Measurements from ENCODE around the gene LRRFIP1. TPM values are rescaled to one million over a fixed set of nuclear protein-coding genes. Genes with fewer than 3 reads are reported as not detected.

The LRRFIP1 gene
- polyA plus RNA-seq, 2 of the 4 experiments (the other 2 are of a cell fraction) = 75.6 to 93.0 TPM

- TF ChIP-seq HES2 (IDR thresholded peaks at IDR 0.05) (no peak), EHF (CRISPR knock-in tag; IDR thresholded peaks at IDR 0.05) (no peak), HOXB5 (CRISPR knock-in tag; IDR thresholded peaks at IDR 0.05) (no peak), CHD2 (IDR thresholded peaks at IDR 0.05; ENCODE audit: low read length, partially characterized antibody) (no peak), MAX (IDR thresholded peaks at IDR 0.05) (no peak), POLR2A (IDR thresholded peaks at IDR 0.05; ENCODE audit: low read length) (no peak), FOSL2 (IDR thresholded peaks at IDR 0.05) (no peak), FOSL2 (CRISPR knock-in tag; IDR thresholded peaks at IDR 0.05) (no peak), NPAS2 (CRISPR knock-in tag; IDR thresholded peaks at IDR 0.05; ENCODE audit: borderline replicate concordance) (no peak)
- Histone ChIP-seq H3K4me1 (peaks cover 8% of the 10 kb centered on the region), H3K27ac (0 out of 6 replicates have a peak overlapping the region, but pooled peaks of 1 of the 2 experiments have one; percentile 4), H3K4me3 (no peak overlapping the region), H3K9me3 (no peaks in the 10 kb centered on the region), H3K4me2 (no peak overlapping the region)
- FAIRE-seq (no peak), DNase-seq (ENCODE audit: low read depth in 1 of 2, low spot score in 1 of 2) (no peak), ATAC-seq (no peak)
- ChIA-PET CTCF (interaction anchor here (1.6 kb wide), 1 partner anchor 61 kb away, joined by 4 read pairs; no protein-coding TSS in a partner anchor), POLR2A (no interaction called here)
- whole genome bisulfite sequencing (ENCODE audit: missing lambda C conversion rate) = 75% methylated on average over 10 of the region's 10 CpGs
Observed at GRCh38 chr2:237612527-237613357, 14.6 kb upstream of the LRRFIP1 start.

- Histone ChIP-seq H3K27ac (peak overlapping the region in 1 of 2 experiments; percentile 53; a peak in 2 of 6 replicates), H3K9me3 (no peaks in the 10 kb centered on the region), H3K4me1 (peaks cover 8% of the 10 kb centered on the region), H3K4me2 (peak overlapping the region; percentile 10; the same call in 1 of the 3 replicates), H3K4me3 (no peak overlapping the region)
- no peak for TF ChIP-seq RAD21 (conservative IDR thresholded peaks at IDR 0.05 in 1 of 2, IDR thresholded peaks at IDR 0.05 in 1 of 2)
- no peak for TF ChIP-seq NPAS2 (CRISPR knock-in tag; IDR thresholded peaks at IDR 0.05; ENCODE audit: borderline replicate concordance)
- no peak for TF ChIP-seq CBX8 (IDR thresholded peaks at IDR 0.05)
- no peak for TF ChIP-seq ATOH8 (CRISPR knock-in tag; IDR thresholded peaks at IDR 0.05; ENCODE audit: low read depth)
- TF ChIP-seq EHF (CRISPR knock-in tag; IDR thresholded peaks at IDR 0.05) = no peak
- TF ChIP-seq NFE2L2 (conservative IDR thresholded peaks at IDR 0.05; ENCODE audit: low read length) = no peak
- no peak for TF ChIP-seq HEYL (CRISPR knock-in tag; IDR thresholded peaks at IDR 0.05)
- TF ChIP-seq ESRRA (IDR thresholded peaks at IDR 0.05; ENCODE audit: borderline replicate concordance, low read length) = no peak
- no peak for TF ChIP-seq JUNB (IDR thresholded peaks at IDR 0.05)
- TF ChIP-seq SREBF2 (IDR thresholded peaks at IDR 0.05) = no peak
- TF ChIP-seq CHD4 (IDR thresholded peaks at IDR 0.05; ENCODE audit: borderline replicate concordance) = no peak
- TF ChIP-seq ELK1 (IDR thresholded peaks at IDR 0.05; ENCODE audit: low read depth, low read length) = no peak
- no peak for TF ChIP-seq BHLHE40 (IDR thresholded peaks at IDR 0.05; ENCODE audit: low read depth, low read length)
- no peak for TF ChIP-seq RNF2 (IDR thresholded peaks at IDR 0.05; ENCODE audit: borderline replicate concordance, low read depth)
- no peak for TF ChIP-seq KDM5A (IDR thresholded peaks at IDR 0.05)
- TF ChIP-seq FOSB (CRISPR knock-in tag; IDR thresholded peaks at IDR 0.05) = no peak
- ChIA-PET POLR2A (no interaction called here), CTCF (interaction anchor here (1.6 to 2.8 kb wide), 2 partner anchors 42 to 60 kb away, joined by 4 to 15 read pairs; no protein-coding TSS in a partner anchor)
- FAIRE-seq (no peak), DNase-seq (ENCODE audit: low read depth in 1 of 2, low spot score in 1 of 2) (no peak), ATAC-seq (no peak)
Observed at GRCh38 chr2:237613679-237614078, 13.7 kb upstream of the LRRFIP1 start.

Measured in A549 (cell line).